Upper lobe of left lung (tissue), 6 donors: ENCODE measurements around the gene CBS. TPM values are rescaled to one million over a fixed set of nuclear protein-coding genes. Genes with fewer than 3 reads are reported as not detected.

Experiments
- ATAC-seq, 2 donors: fragments of 200-7000 bp; cut with Tn5 transposase; one replicate each; pipeline ENCODE4 v1.9.1; 2022; ENCODE audit warnings: mild to moderate bottlenecking in 2 of 2, moderate library complexity in 2 of 2; ENCODE audit not compliant: low FRiP score in 2 of 2
- DNase-seq, 2 donors: peaks; one replicate each; pipeline ENCODE4 v3.0.0-alpha.2; 2019 to 2020
- H3K27ac ChIP-seq, 4 donors: fragments of 200-600 bp; sonication (generic); one replicate each; pipeline ENCODE4 v1.5.1; 2016 to 2019
- H3K27me3 ChIP-seq, 4 donors: fragments of 200-600 bp; sonication (generic); one replicate each; pipeline ENCODE4 v1.5.1; 2017 to 2019
- H3K36me3 ChIP-seq, 4 donors: fragments of 200-600 bp; sonication (generic); one replicate each; pipeline ENCODE4 v1.5.1; 2016 to 2019
- H3K4me1 ChIP-seq, 4 donors: fragments of 200-600 bp; sonication (generic); one replicate each; pipeline ENCODE4 v1.5.1; 2018 to 2019
- H3K4me3 ChIP-seq, 4 donors: fragments of 200-600 bp; sonication (generic); one replicate each; pipeline ENCODE4 v1.5.1; 2017 to 2019; ENCODE audit warnings: mild to moderate bottlenecking in 2 of 4, moderate library complexity in 1 of 4
- H3K9me3 ChIP-seq, 4 donors: fragments of 200-600 bp; sonication (generic); one replicate each; pipeline ENCODE4 v1.5.1; 2018 to 2019
- CTCF ChIP-seq, 6 experiments: fragments of 450-650 bp in 4 of 6; fragments of 200-600 bp in 2 of 6; sonication (generic) in 2 of 6; IDR thresholded peaks; one replicate each; pipeline ENCODE4 v1.5.1; 2016 to 2019; ENCODE audit warnings: antibody characterized with exemption in 6 of 6
- EP300 ChIP-seq, 4 donors: sonication (generic); formaldehyde crosslinking; IDR thresholded peaks; one replicate each; pipeline ENCODE4 v1.5.1; 2017; ENCODE audit warnings: antibody characterized with exemption in 4 of 4, control low read depth in 2 of 4
- POLR2A ChIP-seq, 4 donors: fragments of 450-650 bp; IDR thresholded peaks; one replicate each; pipeline ENCODE4 v1.5.1; 2016 to 2017; ENCODE audit warnings: antibody characterized with exemption in 4 of 4, mild to moderate bottlenecking in 2 of 4
- POLR2AphosphoS5 ChIP-seq, 2 donors: sonication (generic); formaldehyde crosslinking; IDR thresholded peaks; one replicate each; pipeline ENCODE4 v1.5.1; 2017; ENCODE audit warnings: antibody characterized with exemption in 2 of 2
- WGBS, 2 donors: methylation state at CpG; one replicate each; pipeline ENCODE4 v1.1.5; 2017 to 2018; 5-methylcytosine and 5-hydroxymethylcytosine counted together
- total RNA-seq, 6 donors: library from RNA; depleted of rRNA in 4 of 6; stranded (reverse); fragments of >200 nt in 4 of 6; gene quantifications; one replicate each; pipeline versions ENCODE4 v1.1.0 to v1.2.1, GENCODE V29; 2016 to 2021
- donor health status: DM: no; HTN: no; CAD: no; lungs with moderate emphysema.
- donor health status: DM: no; HTN: yes; CAD: no; lungs with severe emphysema.

CBS gene
- total RNA-seq, 6 donors from 2014 or later, result 29.7 to 80.8 (median 57.7) TPM

GRCh38 chr21:43021191-43021590, 54.4 kb downstream of the CBS start:
- H3K9me3 ChIP-seq, result no peaks in the 10 kb centered on the region
- 93 to 99% methylated on average over 10 of the region's 10 CpGs for WGBS, 2 donors
- ATAC-seq (no peak), DNase-seq (no peak)
- no peaks in the 10 kb centered on the region for H3K27me3 ChIP-seq
- no peak overlapping the region for H3K27ac ChIP-seq
- H3K4me1 ChIP-seq, result no peaks in the 10 kb centered on the region
- no peak overlapping the region for H3K4me3 ChIP-seq
- no peak for TF ChIP-seq EP300 (IDR thresholded peaks at IDR 0.05)
- no peak for TF ChIP-seq CTCF (IDR thresholded peaks at IDR 0.05)
- no peak for TF ChIP-seq POLR2AphosphoS5 (IDR thresholded peaks at IDR 0.05)
- TF ChIP-seq POLR2A (IDR thresholded peaks at IDR 0.05), result no peak
- peaks cover 12 to 94% (median 50%) of the 10 kb centered on the region in 4 donors for H3K36me3 ChIP-seq

- no peak for ATAC-seq
- no peak for DNase-seq
- WGBS, 2 donors, result 92 to 95% methylated on average over 6 of the region's 6 CpGs
- H3K9me3 ChIP-seq, result no peaks in the 10 kb centered on the region
- H3K4me3 ChIP-seq, result no peak overlapping the region
- TF ChIP-seq CTCF (IDR thresholded peaks at IDR 0.05) (no peak), EP300 (IDR thresholded peaks at IDR 0.05) (no peak), POLR2AphosphoS5 (IDR thresholded peaks at IDR 0.05) (no peak), POLR2A (IDR thresholded peaks at IDR 0.05) (no peak)
- no peaks in the 10 kb centered on the region for H3K27me3 ChIP-seq
- H3K27ac ChIP-seq, result no peak overlapping the region
- H3K4me1 ChIP-seq, result no peaks in the 10 kb centered on the region
- H3K36me3 ChIP-seq, result peaks cover 12 to 94% (median 53%) of the 10 kb centered on the region in 4 donors
Observed at GRCh38 chr21:43020771-43021170, 54.9 kb downstream of the CBS start.

- WGBS, 2 donors, result 93 to 95% methylated on average over 13 of the region's 13 CpGs
- no peak for ATAC-seq
- peaks cover 12 to 89% (median 50%) of the 10 kb centered on the region in 4 donors for H3K36me3 ChIP-seq
Observed at GRCh38 chr21:43020177-43020576, 55.5 kb downstream of the CBS start.

GRCh38 chr21:43018519-43018918, 57.1 kb downstream of the CBS start:
- DNase-seq (no peak), ATAC-seq (peak in 1 of 2 donors; percentile 11)
- whole genome bisulfite sequencing, 2 donors, result 91 to 94% methylated on average over 7 to 10 of the region's 10 CpGs
- H3K27me3 ChIP-seq, result no peaks in the 10 kb centered on the region
- no peaks in the 10 kb centered on the region for H3K9me3 ChIP-seq
- H3K4me3 ChIP-seq, result no peak overlapping the region
- H3K4me1 ChIP-seq, result no peaks in the 10 kb centered on the region
- TF ChIP-seq POLR2A (IDR thresholded peaks at IDR 0.05) (no peak), POLR2AphosphoS5 (IDR thresholded peaks at IDR 0.05) (no peak), CTCF (IDR thresholded peaks at IDR 0.05) (no peak), EP300 (IDR thresholded peaks at IDR 0.05) (no peak)
- peaks cover 12 to 87% (median 38%) of the 10 kb centered on the region in 4 donors for H3K36me3 ChIP-seq
- no peak overlapping the region for H3K27ac ChIP-seq

More at GRCh38 chr21:43020177-43020576, 55.5 kb downstream of the CBS start:
- Histone ChIP-seq H3K27me3 (no peaks in the 10 kb centered on the region), H3K4me1 (no peaks in the 10 kb centered on the region), H3K4me3 (no peak overlapping the region), H3K27ac (no peak overlapping the region), H3K9me3 (no peaks in the 10 kb centered on the region)
- no peak for DNase-seq
- no peak for TF ChIP-seq EP300 (IDR thresholded peaks at IDR 0.05)
- TF ChIP-seq POLR2A (IDR thresholded peaks at IDR 0.05), result no peak
- no peak for TF ChIP-seq POLR2AphosphoS5 (IDR thresholded peaks at IDR 0.05)
- no peak for TF ChIP-seq CTCF (IDR thresholded peaks at IDR 0.05)

GRCh38 chr21:43016728-43017127, 58.9 kb downstream of the CBS start:
- H3K4me1 ChIP-seq, result no peaks in the 10 kb centered on the region
- peaks cover 12 to 87% (median 43%) of the 10 kb centered on the region in 4 donors for H3K36me3 ChIP-seq
- no peak for ATAC-seq
- no peak overlapping the region for H3K27ac ChIP-seq
- H3K27me3 ChIP-seq, result no peaks in the 10 kb centered on the region
- no peak for DNase-seq
- H3K4me3 ChIP-seq, result no peak overlapping the region
- WGBS, 2 donors, result 96% methylated on average over 13 of the region's 13 CpGs
- TF ChIP-seq POLR2AphosphoS5 (IDR thresholded peaks at IDR 0.05), result no peak
- no peak for TF ChIP-seq CTCF (IDR thresholded peaks at IDR 0.05)
- TF ChIP-seq POLR2A (IDR thresholded peaks at IDR 0.05), result no peak
- no peak for TF ChIP-seq EP300 (IDR thresholded peaks at IDR 0.05)
- no peaks in the 10 kb centered on the region for H3K9me3 ChIP-seq
